HuH-7 (cell line): ENCODE results near the gene RBP3.
"Not testable (repeated sequence)": the region's sequence is repeated elsewhere in the genome, so short reads cannot be mapped to it uniquely, and the experiment has no call there.

Experiments used
- DNase-seq: peaks from one replicate; pipeline ENCODE4 v3.0.0; 2011; ENCODE audit warnings: low spot score

The RBP3 gene

DNA sequence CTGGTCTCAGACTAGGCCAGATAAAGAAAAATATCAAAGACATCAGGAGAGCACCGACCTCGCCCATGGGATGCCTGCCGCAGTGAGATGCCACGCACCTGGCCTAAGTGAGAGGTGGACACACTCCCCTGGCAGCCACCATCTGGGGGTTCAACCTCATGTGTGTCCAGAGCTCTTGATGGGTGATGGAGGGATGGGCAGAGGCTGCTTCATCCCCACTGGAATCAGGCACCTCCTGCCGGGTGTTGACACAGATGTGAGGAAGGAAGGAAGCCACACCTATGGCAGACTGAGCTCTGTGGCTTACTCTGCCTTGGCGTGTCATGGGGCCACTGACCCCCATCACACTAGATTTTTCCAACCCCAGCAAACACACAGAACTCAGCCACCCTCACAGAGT is 24.6 kb downstream of the RBP3 start:
- no peak for DNase-seq

DNA sequence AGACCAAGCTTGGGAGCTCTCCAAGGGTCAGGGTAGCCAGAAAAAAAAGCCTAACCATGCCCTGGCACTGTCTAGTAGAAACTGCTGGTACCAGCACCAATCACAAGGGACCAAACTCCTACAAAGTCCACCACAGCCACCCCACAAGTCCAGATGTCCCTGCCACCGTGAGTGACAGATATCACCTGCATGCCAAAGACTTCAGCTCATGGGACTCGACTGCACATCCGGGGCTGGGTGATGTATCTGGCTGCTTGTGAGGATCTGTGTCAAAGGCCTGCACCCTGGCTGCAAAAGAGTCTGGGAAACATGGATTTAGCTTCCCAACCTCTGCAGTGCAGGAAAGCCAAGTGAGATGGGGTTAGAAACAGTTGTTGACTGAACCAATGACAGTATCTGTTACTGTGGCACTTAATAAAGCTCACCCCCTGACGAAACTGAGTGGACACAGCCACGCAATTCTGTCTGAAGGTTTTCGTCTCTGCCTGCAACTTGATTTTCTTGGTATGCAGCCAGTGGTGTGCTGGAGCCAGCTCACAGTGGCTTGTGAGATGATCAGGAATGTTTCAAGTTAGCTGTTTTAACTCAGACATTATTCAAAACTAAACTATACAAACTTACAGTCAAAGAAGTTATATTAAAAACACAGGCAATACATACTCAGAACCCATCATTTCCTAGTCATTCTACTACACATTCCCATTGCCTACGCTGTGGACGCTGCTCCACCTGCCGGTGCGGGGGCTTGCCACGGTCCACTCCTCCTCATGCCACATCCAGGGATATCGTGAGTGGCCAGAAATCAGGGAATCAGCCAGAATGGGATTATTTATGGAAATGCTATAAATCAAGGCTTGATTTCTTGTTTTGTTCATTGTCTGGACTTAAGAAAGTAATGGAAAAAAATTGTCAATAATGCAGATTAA is 26.7 kb downstream of the RBP3 start:
- DNase-seq = no peak

DNA sequence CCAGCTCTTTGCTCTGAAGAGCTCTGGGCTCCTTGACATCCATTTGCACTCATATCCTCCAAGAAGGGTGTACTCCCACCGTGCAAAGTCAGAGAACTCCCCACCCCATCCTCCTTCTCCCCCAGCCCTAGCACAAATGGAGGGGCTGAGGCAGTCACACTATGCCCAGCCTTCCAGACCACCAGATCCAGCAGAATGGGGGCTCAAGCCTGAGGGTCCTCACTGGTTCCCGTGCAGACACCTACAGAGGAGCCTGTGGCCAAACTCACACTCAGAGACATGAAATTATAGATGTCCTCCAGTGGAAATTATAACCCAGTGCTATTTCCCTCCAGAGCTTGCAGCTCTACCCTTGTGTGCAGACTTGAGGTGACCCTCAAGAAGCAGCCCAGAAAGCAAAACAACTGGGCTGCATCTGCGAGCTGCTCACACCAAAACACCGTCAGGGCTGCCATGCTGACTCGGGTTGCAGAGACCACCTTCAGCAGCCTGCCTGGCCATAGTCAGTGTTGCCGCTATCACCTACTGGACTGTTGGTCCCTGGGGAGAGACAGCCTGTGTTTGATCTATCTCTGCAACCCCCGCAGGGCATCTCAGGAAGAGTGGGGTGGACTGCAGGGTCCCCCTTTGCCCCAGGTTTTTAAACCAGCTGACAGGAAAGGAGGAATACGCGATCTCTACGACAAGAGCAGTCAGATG is 28.5 kb downstream of the RBP3 start:
- DNase-seq = no peak

DNA sequence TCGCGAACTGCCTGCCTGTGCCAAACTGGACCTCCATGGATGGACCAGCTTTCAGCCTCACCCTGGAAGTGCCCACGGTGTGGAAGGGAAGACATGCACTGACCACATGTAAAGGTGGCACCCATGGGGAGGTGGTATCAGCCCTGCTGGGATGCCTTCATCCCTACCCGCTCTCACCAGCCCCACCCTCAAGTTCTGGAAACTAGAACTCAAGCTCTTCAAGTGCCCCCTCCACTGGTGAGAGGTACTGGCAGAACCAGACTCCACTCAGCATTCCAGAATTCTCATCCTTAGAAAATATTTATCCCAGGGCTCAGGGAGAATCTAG is 30.0 kb downstream of the RBP3 start:
- DNase-seq = no peak

DNA sequence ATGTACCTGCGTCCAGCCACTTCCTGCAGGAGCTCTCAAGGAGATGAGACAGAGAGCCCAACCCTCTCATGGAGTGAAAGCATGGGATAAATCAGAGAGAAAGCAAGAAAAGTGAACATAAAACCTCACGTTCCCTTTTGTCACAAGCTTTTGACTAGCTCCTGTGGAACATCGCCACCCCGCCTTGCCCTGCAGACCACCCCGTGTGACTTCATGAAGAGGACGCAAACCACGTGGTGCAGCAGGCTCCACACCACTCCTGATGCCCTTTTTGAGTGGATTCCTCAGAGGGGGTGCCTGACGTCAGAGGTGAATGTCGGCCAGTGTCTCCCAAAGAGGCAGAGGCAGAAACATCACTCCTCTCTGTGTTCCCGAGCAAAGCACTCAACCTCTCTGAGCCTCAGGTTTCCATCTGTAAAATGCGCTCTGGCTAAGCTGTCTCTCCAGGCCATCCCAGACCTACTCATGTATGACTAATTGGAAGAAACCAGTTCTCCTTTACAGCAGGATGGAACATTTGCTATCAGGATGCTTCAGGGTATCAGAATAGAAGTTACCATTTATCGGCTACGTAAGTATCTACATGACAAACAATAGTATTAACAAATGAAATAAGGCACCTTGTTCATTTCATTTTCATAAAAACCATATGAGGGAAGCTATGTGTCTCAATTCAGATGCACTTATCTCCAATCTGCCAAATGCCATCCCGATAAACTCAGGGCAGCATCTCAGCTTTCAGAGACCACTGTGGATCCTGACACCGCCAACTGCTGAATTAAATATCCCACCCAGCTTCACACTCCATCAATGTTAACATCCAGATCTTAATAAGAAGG is 30.7 kb downstream of the RBP3 start:
- DNase-seq = no peak

DNA sequence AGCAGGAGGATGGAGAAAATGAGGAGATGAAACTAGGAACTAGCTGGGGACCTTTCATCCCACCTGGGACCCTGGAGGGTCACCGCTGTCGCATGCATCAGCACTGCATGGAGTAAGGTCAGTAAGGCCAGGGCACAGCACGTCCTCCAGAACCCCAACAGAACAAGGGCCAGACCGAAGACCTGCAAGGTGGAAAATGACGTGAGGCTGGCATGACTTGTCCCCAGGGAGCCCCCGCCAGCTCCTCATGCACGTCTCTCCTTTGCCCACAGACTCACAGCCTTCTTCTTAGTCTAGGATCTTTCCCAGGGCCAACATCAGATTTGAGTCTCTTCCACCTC is 31.3 kb downstream of the RBP3 start:
- DNase-seq = no peak

DNA sequence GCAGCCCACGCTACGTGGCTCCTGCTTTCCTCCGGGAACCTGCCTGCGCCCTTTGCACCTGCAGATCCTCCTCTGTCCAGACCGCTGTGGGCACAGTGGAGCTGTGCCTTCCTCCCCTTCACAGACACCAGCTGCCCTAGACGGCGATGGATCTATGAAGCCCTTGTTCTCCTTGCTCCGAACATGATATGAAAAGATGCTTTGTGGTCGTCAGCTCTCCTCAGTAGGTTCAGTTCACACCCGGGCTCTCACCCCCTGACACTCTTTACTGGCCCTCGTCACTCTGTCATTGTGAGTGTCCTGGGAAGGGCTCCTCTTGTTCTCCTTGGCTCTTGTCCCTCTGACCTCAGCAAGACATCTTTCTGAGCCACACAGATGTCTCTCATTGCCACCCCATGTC is 31.7 kb downstream of the RBP3 start:
- DNase-seq = no peak

DNA sequence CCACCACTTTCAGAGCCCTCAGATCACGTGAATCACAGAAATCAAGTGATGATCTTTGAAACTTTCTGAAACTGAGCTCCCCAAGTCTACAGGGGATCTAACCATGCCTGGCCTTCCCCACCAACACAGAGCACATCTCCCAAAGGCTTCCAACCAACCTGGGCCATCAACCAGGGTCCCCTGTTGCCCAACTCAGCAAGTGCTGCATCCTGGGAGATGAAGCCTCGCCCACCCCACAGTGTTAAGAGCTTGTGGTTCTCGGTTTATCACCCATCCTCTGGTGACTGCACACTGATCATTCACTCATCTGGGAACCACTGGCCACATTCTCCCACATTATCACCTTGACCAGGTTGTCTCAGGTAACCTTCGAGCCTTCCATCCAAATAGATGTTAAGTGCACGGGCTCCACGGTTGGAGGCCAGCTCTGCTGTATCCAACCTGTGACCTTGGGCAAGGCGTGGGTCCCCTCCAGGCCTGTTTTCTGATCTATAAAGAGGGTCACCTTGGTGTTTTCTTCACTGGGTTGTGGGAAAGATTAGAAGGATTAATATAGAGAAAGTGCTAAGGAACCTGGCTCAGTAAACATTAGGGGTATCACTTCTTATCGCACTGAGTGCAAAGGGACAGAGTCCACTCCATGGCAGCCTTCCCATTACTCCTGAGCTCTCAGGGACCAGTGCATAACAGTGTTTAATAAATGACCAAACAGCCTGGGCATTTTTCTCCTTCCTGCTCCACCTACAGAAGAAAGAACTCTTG is 32.4 kb downstream of the RBP3 start:
- no peak for DNase-seq

DNA sequence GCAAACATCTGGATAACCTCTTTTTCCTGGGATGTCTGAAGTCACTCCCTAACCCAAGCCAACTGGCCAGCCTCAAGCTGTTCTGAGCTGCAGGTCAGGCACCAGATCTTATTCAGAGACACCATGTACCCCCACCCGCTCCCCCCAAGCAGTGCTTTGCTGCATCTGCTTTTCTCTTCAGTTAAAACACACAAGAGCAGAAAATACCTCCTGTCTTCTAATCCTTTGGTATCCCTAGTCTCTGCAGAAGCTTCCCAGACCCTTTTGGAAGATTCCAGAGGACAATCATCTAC is 32.9 kb downstream of the RBP3 start:
- no peak for DNase-seq

DNA sequence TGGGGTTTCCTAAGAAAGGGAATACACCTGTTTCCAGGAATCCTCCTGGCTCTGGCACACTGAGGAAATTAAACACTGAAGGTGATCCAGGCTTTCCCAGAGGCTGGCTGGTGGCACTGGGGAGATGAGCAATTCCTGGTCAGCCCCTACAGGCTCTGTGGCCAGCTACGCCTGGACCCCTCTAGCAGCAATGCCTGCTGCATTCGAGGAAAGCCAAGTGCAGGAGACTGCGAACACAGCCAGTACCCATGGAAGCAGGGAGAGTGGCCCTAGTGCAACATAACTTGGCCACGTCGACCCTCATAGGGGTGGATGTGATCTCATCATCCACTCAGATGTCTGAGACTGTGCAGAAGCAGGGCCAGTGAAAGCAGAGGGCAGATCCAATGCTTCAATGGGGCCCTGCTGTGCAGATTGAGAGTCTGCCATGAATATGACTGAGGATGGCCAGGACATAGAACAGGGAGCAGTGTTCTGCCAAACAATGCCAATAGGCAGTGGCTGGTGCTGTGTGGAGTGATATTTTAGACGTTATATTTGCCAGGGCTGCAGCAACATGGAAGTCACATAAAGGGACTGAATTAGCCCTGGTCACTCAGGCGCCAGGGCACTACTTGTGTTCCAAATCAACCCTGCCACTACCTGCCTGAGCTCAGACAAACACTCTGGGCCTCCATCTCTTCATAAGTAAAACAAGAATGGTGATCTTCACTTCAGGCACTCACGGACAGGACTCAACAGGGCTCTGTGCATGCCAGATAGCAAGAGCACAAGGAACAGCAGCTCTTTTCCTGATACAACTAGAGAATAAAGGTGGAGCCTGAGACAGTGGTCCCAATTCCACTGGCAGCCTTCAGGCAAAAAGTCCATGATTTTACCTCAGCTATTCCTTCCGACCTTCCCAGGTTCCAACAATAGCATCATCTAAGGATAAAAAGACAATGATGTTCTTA is 33.5 kb downstream of the RBP3 start:
- DNase-seq = no peak

DNA sequence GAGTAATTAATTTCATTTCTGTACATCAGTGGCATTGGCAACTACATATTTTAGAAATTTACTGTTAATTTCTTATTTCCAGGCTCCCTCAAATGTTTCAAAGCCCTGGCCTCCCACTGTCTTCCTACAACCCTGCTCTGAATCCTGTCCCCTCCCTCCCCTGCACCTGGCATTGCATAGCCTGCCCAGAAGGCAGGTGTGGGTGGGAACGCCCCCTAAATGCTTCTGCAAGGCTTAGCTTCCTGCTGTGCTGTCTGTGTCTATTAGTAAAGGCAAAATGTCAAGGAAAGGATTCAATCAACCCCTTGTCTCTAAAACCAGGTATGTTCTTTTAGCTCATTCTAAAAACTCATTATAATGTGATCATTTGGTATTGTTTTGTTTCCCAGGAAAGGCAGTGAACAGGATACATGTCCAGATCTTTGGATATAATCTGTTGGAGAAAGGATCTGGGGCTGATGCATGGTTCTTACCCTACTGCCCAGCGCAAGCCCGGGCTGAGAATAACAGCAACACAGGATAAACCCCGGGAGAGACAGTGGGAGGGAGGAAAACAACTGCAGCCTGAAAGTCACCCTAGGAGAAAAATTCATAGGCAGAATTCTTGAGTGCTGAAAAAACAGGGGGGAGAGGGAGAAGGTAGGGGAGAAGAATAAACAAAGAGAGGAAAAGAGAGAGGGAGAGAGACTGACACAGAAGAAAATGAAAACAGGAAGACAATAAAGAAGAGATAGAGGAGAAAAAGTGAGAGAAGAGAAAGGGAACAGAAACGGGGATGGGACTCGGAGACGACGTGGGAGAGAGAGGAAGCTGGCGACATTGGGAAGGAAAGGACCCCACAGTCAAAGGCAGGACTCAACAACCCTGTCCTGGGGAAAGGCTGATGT is 35.3 kb downstream of the RBP3 start:
- DNase-seq = no peak

DNA sequence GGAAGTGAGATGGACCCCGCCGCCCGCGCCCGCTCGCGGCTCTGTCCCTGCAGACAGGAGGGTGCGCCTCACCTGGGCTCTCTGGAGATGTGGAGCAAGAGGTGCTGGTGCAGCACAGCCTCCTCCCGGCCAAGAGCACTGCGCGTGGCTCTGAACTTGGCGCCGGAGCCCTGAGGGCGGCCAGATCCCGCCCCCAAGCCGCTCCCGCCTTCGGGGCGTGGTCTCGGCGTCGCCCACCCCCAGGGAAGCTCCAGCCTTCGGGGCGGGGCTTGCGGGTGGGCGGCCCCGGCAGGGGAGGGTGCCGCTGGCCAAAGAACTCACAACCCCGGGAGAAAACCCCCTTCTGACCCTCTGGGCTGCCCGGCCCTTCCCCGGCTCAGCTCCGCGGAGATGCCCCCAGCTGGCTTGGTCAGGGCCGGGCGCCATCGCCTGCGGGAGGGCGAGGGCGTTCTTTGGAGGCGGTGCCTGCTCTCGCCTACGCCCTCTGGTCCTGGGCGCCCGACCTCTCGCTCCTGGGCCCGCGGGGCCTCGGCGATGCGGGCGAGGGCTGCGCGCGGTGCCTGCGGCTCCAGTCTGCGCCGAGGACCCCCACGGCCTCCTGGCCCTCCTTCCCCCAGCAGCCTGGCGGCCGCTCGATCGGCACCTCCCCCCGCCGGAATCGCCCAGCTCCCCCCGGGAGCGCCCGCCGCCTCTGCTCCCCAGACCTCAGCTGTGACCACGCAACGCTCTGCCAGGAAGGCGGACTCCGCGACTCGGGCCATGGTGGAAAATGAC is 36.2 kb downstream of the RBP3 start, which contains the start of gene ZNF488:
Gene ZNF488 (minus strand): TSS at position 146 of the 774 bp plus-strand sequence. CDS start 15,464 bp downstream, outside the sequence.
- peak; percentile 80 for DNase-seq

DNA sequence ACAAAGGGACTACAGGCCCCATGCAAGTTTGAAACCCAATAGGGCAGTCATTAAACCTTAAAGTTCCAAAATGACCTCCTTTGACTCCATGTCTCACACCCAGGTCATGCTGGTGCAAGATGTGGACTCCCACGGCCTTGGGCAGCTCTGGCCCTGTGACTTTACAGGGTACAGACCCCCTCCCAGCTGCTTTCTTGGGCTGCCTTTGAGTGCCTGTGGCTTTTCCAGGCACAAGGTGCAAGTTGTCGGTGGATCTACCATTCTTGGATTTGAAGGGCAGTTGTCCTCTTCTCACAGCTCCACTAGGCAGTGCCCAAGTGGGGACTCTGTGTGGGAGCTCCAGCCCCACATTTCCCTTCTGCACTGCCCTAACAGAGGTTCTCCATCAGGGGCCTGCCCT is 37.9 kb downstream of the RBP3 start:
- DNase-seq = not testable (repeated sequence)

DNA sequence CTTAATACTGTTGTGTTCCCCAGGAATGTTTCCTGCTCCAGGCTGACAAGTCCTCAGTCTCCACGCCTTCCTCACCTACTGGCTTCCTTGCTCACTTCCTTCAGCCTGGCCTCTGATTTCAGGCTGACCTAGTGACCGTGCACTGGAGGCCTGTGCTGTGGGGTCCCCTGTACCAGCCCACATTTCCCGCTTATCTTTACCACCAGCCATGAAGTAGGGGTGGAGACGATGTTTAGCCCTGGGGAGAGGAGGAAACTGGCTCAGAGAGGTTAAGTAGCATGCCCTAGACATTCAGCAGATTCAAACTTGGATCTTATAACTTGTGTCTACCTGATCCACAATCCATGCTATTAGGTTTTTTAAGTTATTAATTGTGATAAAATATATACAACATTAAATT is 40.7 kb downstream of the RBP3 start:
- DNase-seq = no peak

DNA sequence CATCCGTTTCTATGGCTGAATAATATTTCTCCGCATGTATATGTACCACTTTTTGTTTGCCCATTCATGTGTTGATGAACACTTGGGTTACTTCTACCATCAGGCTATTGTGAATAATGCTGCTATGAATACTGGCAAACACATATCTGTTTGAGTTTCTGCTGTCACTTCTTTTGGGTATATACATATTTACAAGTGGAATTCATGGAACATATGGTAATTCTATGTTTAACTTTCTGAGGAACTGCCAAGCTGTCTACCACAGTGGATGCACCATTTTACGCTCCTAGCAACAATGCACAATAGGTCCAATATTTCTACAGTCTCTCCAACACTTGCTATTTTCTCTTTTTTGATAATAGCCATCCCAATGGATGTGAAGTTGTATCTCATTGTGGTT is 41.5 kb downstream of the RBP3 start:
- no peak for DNase-seq

DNA sequence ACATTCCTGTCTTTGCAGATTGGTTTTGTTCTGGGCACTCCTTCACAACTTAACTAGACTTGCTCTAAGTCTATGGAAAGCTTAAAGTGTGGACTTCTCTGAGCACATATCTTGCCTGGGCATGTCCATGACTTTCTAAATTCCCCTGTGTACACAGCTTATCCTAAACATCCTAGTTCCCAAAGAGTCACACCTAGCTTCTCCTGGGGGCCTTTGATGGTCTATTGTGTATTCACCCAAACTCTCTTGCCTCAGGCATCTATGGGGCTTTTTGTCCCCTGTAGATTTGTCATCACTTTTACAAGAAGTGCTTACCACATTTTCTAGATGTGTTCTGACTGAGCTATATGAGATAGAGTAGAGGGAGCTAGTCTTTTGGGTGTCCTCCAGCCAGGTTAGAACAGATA is 48.2 kb downstream of the RBP3 start:
- no peak for DNase-seq

DNA sequence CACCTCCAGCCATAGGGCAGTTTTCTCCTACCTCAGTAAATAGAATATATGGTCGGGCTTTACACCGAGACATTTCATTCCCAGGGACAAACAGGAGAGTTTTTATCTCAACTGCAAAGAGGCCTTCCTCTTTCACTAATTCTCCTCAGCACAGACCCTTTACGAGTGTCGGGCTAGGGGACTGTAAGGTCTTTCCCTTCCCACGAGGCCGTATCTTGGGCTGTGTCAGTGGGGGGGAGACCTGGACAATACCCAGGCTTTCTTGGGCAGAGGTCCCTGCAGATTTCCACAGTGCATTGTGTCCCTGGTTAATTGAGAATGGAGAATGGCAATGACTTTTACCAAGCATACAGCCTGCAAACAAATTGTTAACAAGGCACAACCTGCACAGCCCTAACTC is 49.1 kb downstream of the RBP3 start:
- no peak for DNase-seq

DNA sequence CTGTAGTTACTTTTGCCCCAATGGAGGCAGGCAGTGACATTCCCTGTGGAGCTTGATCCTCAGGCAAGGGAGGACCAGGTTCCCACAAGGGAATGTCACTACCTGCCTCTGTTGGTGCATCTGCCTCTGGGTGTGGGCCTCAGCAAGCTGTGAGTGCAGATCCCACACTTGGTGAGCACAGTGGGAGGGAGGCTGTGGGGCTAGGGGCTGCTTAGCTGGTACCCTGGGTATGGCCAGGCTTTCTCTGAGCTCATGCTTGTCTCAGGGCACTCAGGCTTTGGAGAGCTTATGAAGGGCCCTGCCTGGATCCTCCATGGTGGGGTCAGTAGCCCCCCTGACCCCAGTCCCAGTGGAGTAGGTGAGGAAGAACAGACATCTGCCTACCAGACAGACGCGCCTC is 52.1 kb downstream of the RBP3 start:
- no peak for DNase-seq

DNA sequence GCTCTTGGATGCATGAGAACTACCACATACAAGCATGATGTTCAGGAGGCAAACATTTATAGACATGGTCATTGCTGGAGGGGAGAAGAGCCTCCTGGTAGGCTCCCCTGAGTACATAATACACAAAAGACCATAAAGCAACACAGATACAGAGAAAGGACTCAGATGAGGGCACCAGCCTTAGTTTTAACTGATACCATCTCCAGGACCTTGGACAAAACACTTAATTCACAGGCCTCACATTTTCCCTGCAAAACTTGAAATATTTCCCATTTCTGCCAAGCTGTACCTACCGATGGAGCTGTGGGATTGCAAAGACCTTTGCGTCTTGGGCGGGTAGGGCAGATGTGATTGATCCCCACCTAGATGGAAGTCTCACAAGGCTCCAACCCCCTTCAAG is 52.6 kb downstream of the RBP3 start:
- no peak for DNase-seq
